GM12892 (cell line): ENCODE results near the gene RAMP2.

Experiments
- POLR2A ChIP-seq: IDR thresholded peaks from 2 replicates; pipeline ENCODE4 v1.6.1; 2011; ENCODE audit warnings: low read depth, low read length, control low read depth
- POLR2AphosphoS5 ChIP-seq: IDR thresholded peaks from 2 replicates; pipeline ENCODE4 v1.6.1; 2011; ENCODE audit warnings: low read depth, low read length, control low read depth

DNA sequence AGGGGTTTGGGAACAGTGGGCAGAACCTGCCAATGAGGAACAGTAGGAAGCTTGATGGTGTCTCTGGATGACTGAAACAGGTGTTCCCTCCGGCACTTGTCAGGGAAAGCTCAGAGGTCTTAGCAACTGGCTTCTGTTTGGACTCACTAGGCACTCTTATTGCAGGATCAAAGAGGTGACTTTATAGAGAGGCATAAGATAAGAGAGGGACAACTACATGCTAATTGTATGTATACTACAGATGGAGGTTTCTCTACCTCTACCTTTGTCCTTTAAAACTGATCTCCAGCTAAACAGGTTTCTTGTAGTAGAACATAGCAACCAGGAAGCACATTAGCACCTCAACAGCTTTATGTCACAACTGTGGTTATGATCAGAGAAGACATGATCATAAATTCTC, 45.2 kb downstream of the RAMP2 start:
- no peak for TF ChIP-seq POLR2A
- no peak for TF ChIP-seq POLR2AphosphoS5
